Esophagus squamous epithelium (tissue), 5 donors: ENCODE data around the gene RBM47. TPM values are rescaled to one million over a fixed set of nuclear protein-coding genes. Genes with fewer than 3 reads are reported as not detected.

Experiments
- DNase-seq: peaks from one replicate; lab custom pipeline; 2025; lab: John Stamatoyannopoulos, UW
- H3K27ac ChIP-seq, 4 donors: fragments of 200-600 bp; sonication (generic); one replicate each; pipeline ENCODE4 v1.5.1; 2016 to 2019; ENCODE audit warnings: mild to moderate bottlenecking in 1 of 4
- H3K27me3 ChIP-seq, 4 donors: fragments of 200-600 bp; sonication (generic); 1 replicate in 3 of 4; 2 replicates in 1 of 4; pipeline versions ENCODE4 v1.5.1 to v1.6.0; 2017 to 2021; ENCODE audit warnings: antibody characterized with exemption in 1 of 4
- H3K36me3 ChIP-seq, 3 donors: fragments of 200-600 bp; sonication (generic); one replicate each; pipeline ENCODE4 v1.5.1; 2016 to 2019
- H3K4me1 ChIP-seq, 3 donors: fragments of 200-600 bp; sonication (generic); one replicate each; pipeline ENCODE4 v1.5.1; 2017 to 2019
- H3K4me3 ChIP-seq, 4 donors: fragments of 200-600 bp; sonication (generic); 1 replicate in 3 of 4; 2 replicates in 1 of 4; pipeline ENCODE4 v1.5.1; 2016 to 2019; ENCODE audit warnings: mild to moderate bottlenecking in 2 of 4, moderate library complexity in 1 of 4
- H3K9me3 ChIP-seq, 3 donors: fragments of 200-600 bp; sonication (generic); one replicate each; pipeline ENCODE4 v1.5.1; 2016 to 2019
- CTCF ChIP-seq, 6 experiments: fragments of 450-650 bp in 4 of 6; fragments of 200-600 bp in 2 of 6; sonication (generic) in 2 of 6; IDR thresholded peaks; one replicate each; pipeline ENCODE4 v1.5.1; 2016 to 2019; ENCODE audit warnings: antibody characterized with exemption in 6 of 6, mild to moderate bottlenecking in 4 of 6, moderate library complexity in 4 of 6
- POLR2A ChIP-seq, 4 donors: fragments of 450-650 bp; IDR thresholded peaks; one replicate each; pipeline ENCODE4 v1.6.1; 2017; ENCODE audit warnings: antibody characterized with exemption in 4 of 4, mild to moderate bottlenecking in 4 of 4, moderate library complexity in 3 of 4
- WGBS, 2 donors: methylation state at CpG; one replicate each; pipeline ENCODE4 v1.1.5; 2018; 5-methylcytosine and 5-hydroxymethylcytosine counted together
- intact Hi-C: fragments of 100-400 bp; cut with DNase I; formaldehyde crosslinking; loops from one replicate; pipeline ENCODE4 v1.15.0; 2022
- total RNA-seq, 4 donors: library from RNA; depleted of rRNA; stranded (reverse); fragments of >200 nt; gene quantifications; one replicate each; pipeline ENCODE4 v1.1.0, GENCODE V29; 2016
- donor health status: DM: yes; HTN: yes; CAD: no.

Gene RBM47
- total RNA-seq, 4 donors from 2014 or later, result 94.6 to 197 (median 125) TPM

- peaks cover 0 to 63% (median 9%) of the 10 kb centered on the region in 3 donors for H3K4me1 ChIP-seq
- intact Hi-C loops, result no loop called here
Observed at GRCh38 chr4:40550948-40551462, 78.7 kb downstream of the RBM47 start.

GRCh38 chr4:40550196-40550595 lies 79.5 kb downstream of the RBM47 start:
- H3K4me3 ChIP-seq, result no peak overlapping the region

More at GRCh38 chr4:40550948-40551462, 78.7 kb downstream of the RBM47 start:
- H3K27me3 ChIP-seq, result no peaks in the 10 kb centered on the region
- TF ChIP-seq POLR2A (IDR thresholded peaks at IDR 0.05) (no peak), CTCF (IDR thresholded peaks at IDR 0.05) (peak in 5 of 6 experiments; percentile 13 to 45 (median 28))
- 6% methylated on average over 5 of the region's 5 CpGs for WGBS, 2 donors
- H3K4me3 ChIP-seq, result peak overlapping the region in 3 of 4 donors; percentile 17 to 42 (median 28)
- no peaks in the 10 kb centered on the region for H3K9me3 ChIP-seq
- peak overlapping the region; percentile 55 to 73 (median 70) for H3K27ac ChIP-seq
- H3K36me3 ChIP-seq, result peaks cover 0 to 19% (median 0%) of the 10 kb centered on the region in 3 donors
- DNase-seq, result no peak

GRCh38 chr4:40548256-40548655 lies 81.4 kb downstream of the RBM47 start:
- TF ChIP-seq CTCF (IDR thresholded peaks at IDR 0.05) (no peak), POLR2A (IDR thresholded peaks at IDR 0.05) (no peak)
- 77 to 78% methylated on average over 11 of the region's 11 CpGs for WGBS, 2 donors
- peaks cover 0 to 38% (median 0%) of the 10 kb centered on the region in 3 donors for H3K36me3 ChIP-seq
- peaks cover 0 to 38% (median 6%) of the 10 kb centered on the region in 3 donors for H3K4me1 ChIP-seq
- no peak overlapping the region for H3K27ac ChIP-seq
- H3K9me3 ChIP-seq, result no peaks in the 10 kb centered on the region
- H3K27me3 ChIP-seq, result no peaks in the 10 kb centered on the region
- intact Hi-C loops, result no loop called here
- no peak for DNase-seq
- H3K4me3 ChIP-seq, result no peak overlapping the region

More at GRCh38 chr4:40550196-40550595, 79.5 kb downstream of the RBM47 start:
- DNase-seq, result no peak
- WGBS, 2 donors, result 75 to 86% methylated on average over 5 of the region's 5 CpGs
- Histone ChIP-seq H3K27me3 (no peaks in the 10 kb centered on the region), H3K4me1 (peaks cover 0 to 56% (median 9%) of the 10 kb centered on the region in 3 donors), H3K9me3 (no peaks in the 10 kb centered on the region), H3K27ac (peak overlapping the region in 1 of 4 donors; percentile 73), H3K36me3 (peaks cover 0 to 19% (median 0%) of the 10 kb centered on the region in 3 donors)
- TF ChIP-seq POLR2A (IDR thresholded peaks at IDR 0.05), result no peak
- no peak for TF ChIP-seq CTCF (IDR thresholded peaks at IDR 0.05)
- intact Hi-C loops, result no loop called here

- intact Hi-C loops, result no loop called here
- Histone ChIP-seq H3K9me3 (no peaks in the 10 kb centered on the region), H3K4me3 (no peak overlapping the region), H3K27ac (no peak overlapping the region), H3K27me3 (no peaks in the 10 kb centered on the region), H3K36me3 (peaks cover 0 to 43% (median 0%) of the 10 kb centered on the region in 3 donors), H3K4me1 (peaks cover 0 to 33% (median 6%) of the 10 kb centered on the region in 3 donors)
- no peak for TF ChIP-seq CTCF (IDR thresholded peaks at IDR 0.05)
- no peak for DNase-seq
- 94% methylated on average over 2 of the region's 2 CpGs for WGBS, 2 donors
Observed at GRCh38 chr4:40547789-40548132, 81.9 kb downstream of the RBM47 start.

- Histone ChIP-seq H3K36me3 (peaks cover 0 to 47% (median 0%) of the 10 kb centered on the region in 3 donors), H3K27ac (no peak overlapping the region), H3K4me1 (peaks cover 0 to 27% (median 6%) of the 10 kb centered on the region in 3 donors), H3K9me3 (no peaks in the 10 kb centered on the region), H3K4me3 (no peak overlapping the region), H3K27me3 (no peaks in the 10 kb centered on the region)
- 74% methylated on average over 4 of the region's 4 CpGs for WGBS, 2 donors
- no peak for TF ChIP-seq CTCF (IDR thresholded peaks at IDR 0.05)
- no peak for TF ChIP-seq POLR2A (IDR thresholded peaks at IDR 0.05)
- intact Hi-C loops, result no loop called here
- DNase-seq, result no peak
Observed at GRCh38 chr4:40546969-40547788, 82.5 kb downstream of the RBM47 start.
